HG03457 (cell line): ENCODE data around the gene C9orf50.
"Not testable (repeated sequence)": the region's sequence is repeated elsewhere in the genome, so short reads cannot be mapped to it uniquely, and the experiment has no call there.

ENCODE experiments used
- ATAC-seq: cut with Tn5 transposase; IDR thresholded peaks from one replicate; pipeline ENCODE4 v1.9.1; 2021; ENCODE audit warnings: moderate number of reproducible peaks; ENCODE audit not compliant: unreplicated experiment

C9orf50 gene, protein sequence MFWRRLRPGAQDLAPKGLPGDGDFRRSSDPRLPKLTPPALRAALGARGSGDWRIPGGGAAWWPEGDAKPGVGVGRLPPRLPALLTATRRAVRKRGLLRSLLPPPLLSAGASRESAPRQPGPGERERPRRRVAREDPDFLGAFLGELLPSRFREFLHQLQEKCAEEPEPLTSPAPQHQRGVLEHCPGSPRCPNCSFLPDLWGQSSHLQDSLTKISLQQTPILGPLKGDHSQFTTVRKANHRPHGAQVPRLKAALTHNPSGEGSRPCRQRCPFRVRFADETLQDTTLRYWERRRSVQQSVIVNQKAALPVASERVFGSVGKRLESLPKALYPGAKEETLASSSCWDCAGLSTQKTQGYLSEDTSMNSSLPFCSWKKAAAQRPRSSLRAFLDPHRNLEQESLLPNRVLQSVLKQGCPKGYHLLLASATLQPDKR

DNA sequence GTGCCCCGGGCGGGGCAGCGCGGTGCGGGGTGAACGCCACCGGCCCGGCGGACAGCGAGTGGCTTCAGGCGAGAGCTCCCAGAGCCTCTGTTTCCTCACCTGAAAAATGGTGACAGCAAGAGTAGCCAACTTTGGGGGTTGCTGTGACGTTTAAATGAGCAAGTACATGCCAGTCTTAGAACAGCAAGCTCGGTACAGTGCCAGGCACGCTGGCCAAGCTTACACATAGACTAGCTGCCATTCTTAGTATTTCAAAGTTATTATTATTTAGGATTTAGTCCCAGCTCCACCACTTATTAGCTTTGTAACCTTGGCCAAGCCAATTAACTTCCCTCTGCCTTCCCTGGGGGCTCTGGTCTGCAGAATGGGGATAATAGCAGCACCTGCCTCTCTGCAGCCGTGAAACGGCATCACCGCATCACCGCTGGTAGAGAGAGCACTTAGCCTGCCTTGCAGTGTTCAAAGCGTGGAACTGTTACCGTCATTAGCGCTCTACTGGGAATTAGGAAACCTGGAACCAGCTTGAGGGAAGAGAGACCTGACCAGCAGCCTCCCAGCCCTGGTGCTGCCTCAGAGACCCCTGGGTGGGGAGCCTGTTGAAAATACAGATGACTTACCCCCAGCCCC lies at the start of gene C9orf50:
C9orf50 (minus strand) TSS at position 433 of the 627 bp plus-strand sequence. CDS start 527 bp downstream, outside the sequence.
- no peak for ATAC-seq

DNA sequence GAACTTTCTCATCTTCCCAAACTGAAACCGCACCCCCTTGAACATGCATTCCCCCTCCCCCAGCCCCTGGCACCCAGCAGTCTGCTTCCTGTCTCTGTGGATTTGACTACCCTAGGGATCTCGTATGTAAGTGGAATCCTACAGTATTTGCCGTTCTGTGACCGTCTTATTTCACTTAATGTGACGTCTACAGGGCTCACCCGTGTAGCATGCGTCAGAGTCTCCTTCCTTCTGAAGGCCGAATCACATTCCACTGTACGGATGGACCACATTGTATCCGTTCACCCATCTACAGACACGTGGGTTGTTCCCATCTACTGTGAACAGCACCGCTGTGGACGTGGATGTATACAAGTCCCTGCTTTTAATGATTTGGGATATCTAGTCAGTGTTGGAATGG lies 49.0 kb upstream of the C9orf50 start:
- ATAC-seq = no peak

DNA sequence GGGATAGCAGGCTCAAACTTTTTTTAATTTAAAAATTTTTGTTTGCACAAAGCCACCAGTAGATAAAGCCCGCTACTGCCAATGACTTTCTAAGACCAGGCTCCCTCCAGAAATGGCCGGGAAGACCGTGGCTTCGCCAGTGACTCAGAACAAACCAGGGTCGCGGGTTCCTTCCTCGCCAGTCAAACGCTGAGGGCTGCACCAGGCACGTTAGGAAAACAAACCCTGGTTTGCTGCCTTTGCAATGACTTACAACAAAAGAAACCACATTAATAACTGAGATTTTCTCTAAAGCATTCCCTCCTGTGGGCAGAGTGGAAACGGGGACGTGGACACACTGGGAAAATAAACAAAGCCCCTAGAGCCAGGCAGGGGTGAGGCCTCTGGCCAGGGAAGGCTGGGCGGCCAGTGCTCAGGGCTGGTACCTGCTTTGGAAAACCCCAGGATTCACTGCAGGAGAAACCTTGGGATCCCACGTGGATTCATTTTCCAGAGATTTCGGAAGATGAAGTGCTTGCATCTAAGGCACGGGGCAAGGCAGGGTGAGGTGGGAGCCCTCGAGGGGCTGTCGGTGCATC lies 48.3 kb upstream of the C9orf50 start:
- ATAC-seq = no peak

DNA sequence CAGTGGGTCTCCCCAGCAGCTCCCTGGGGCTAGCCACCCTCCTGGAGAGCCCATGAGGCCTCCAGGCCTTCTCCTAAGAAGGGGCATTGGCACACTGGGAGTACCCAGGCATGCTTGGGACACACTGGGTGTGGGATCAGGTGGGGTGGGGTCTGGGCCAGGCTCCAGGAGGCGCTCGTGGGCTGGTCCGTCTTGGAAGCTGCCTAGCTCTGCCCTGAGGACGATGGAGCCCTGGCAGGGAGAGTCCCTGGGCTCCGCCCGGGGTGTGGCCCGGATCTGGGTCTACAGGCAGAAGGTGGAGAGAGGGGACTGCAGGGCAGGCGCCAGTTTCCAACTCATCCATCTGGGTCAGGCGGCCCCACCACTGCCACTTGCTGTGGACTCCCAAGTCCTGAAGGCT lies 46.9 kb upstream of the C9orf50 start:
- no peak for ATAC-seq

DNA sequence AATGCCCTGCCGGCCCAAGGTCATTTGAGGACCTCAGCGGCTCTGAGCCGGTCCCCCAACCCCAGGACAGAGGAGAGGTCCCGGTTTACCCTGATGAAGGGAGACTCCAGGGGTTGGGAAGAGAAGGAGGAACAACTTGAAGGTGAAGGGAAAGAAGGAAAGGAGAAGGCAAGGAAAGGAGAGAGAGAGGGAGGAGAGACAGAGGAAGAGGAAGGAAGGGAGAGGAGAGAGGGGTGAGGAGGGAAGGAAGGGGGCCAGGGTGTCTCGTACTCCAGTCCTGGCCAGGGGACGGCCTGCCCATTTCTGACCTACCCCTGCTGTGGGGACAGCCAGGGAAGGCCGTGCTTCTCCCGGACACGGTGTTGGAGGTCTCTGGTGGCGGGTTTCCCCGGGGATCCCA lies 46.5 kb upstream of the C9orf50 start:
- no peak for ATAC-seq

DNA sequence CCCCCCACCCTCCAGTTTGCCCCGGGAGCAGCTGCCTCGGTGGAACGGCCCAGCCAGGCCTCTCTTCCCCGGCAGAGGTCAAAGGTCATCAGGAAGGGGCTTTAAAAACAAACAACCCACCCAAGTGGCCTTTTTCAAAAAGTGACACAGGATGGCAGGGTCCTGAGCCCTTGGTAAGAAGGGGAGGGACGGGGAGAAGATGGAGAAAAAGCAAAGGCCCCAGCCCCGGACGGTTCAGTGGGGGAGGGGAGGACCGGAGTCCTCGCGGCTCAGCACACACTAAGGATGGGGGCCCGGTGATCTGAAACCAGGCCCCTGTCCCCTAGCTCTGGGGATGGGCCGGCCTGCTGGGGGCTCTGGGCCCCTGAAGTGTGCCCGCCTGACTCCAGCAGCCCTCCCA lies 45.7 kb upstream of the C9orf50 start:
- ATAC-seq = no peak

DNA sequence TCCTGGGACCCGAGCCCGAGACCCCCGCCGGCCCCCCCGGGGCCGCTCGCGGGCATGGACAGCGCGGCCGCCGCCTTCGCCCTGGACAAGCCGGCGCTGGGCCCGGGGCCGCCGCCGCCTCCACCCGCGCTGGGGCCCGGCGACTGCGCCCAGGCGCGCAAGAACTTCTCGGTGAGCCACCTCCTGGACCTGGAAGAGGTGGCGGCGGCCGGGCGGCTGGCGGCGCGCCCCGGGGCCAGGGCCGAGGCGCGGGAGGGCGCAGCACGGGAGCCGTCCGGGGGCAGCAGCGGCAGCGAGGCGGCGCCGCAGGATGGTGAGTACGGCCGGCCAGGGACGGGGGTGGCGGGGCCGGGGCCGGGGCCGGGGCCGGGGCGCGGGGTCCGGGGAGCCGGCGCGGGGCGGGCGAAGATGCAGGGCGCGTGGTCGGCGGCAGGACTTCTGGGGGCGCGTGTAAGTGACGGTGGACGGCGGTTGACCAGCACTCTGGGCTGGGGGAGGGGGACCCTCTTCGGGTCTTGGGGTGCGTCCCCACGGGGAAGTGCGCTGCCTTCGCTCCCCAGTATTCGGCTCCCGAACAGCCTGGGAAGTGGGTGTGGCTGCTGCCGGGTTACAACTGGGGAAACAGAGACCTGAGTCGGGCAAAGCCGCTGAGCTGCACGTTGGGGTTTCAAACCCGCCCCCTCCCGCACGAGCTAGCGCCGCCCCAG lies 45.1 kb upstream of the C9orf50 start:
- ATAC-seq = no peak

DNA sequence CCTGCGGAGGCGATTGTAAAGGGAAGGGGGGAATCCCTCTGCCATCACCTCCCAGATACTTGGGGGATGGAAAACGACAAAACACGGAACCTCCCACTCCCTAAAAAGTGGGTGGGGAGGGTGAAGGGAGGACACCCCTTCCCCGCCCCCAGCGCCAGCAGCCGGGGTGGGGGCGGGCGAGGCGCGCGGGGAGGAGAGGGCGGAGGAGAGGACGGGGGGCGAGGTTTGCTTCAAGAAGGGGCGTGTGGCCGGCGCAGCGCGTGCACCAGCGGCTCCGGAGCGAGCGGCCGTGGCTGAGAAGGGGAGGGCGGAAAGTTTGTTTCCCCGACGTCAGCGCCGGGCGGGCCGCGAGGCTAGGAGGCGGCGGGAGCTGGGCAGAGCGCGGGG lies 44.5 kb upstream of the C9orf50 start, which contains the start of gene PRRX2:
PRRX2 (plus strand) TSS at position 259 of the 387 bp plus-strand sequence. CDS start 221 bp downstream, outside the sequence.
- no peak for ATAC-seq

DNA sequence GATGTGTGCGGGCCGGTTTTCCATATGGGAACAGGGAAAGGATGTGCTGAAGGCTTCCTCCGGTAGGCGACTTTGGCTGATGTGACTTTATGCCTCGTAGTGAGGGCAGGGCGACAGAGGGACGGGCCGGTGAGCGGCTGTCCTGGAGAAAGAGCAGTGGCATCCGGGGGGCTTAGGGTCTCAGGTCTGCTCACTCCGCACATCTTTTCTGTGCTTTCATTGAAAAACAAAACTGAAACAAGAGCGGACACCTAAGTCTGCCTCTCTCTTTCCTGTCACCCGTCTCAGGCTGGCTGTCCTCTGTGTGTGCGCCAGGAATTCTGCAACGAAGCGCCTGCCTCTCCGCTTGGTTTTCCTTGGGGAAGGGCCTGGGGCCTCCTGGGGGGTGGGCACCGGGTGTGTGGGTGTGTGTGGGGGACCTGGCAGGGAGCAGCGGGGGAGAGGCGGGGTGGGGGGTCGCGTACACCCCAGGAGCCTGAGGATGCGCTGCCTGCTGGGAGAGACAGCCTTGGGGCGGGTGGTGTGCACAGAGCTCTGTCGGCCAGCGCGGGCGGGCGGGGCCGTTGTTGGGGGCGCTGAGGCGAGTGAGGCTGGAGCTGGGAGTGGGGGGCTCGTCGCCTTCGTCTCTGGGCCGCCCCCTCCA lies 44.0 kb upstream of the C9orf50 start:
- ATAC-seq = no peak

DNA sequence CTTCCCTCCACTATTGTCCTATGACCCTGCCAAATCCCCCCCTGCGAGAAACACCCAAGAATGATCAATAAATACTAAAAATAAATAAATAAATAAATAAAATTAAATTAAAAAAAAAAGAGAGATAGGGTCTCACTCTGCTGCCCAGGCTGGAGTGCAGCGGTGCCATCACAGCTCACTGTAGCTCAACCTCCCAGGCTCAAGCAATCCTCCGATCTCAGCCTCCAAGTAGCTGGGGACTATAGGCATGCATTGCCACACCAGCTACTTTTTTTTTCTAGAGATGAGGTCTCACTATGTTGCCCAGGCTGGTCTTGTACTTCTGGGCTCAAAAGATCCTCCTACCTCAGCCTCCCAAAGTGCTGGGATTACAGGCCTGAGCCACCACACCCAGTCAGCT lies 41.3 kb upstream of the C9orf50 start:
- ATAC-seq = not testable (repeated sequence)

DNA sequence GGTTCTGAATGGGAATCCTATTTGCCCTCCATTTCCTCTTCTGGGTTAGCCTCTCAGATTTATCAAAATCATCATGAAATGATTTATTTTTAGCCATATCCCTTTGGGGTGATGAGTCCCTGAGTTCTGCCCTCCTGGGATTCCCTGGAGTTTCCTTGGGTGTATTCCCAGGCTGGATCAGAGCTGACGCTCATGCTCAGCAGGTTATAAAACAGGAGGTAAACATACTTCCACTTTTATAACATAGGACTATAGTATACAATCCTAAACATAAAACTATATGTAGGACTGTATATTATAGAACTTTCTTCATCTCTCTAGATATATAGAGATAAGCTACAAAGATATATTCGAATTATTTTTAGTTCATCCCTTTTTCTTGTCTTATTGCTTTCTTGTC lies 40.1 kb upstream of the C9orf50 start:
- no peak for ATAC-seq

DNA sequence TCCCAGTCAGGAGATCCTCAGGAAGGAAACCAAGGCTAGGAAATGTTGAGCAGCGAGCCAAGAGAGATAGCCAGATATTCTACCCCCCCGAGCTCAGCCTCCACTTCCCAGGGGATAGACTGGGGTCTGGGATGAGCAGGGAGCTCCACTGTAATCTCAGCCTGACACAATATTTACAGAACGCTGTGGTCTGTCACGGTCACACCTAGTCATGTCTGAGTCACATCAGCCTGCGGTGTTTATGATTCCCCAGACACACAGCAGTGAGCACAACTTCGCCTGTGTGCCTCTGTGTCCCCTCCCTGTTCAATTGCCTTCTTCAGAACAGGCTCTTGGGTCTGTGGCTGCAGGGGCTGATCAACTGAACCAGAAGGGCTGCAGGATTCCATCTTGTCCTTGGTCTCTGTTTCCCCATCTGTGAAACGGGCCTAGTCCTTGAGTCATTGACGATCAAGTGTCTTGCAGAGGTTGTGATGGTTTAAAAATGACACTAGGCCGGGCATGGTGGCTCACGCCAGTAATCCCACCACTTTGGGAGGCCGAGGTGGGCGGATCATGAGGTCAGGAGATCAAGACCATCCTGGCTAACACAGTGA lies 36.0 kb upstream of the C9orf50 start:
- no peak for ATAC-seq

DNA sequence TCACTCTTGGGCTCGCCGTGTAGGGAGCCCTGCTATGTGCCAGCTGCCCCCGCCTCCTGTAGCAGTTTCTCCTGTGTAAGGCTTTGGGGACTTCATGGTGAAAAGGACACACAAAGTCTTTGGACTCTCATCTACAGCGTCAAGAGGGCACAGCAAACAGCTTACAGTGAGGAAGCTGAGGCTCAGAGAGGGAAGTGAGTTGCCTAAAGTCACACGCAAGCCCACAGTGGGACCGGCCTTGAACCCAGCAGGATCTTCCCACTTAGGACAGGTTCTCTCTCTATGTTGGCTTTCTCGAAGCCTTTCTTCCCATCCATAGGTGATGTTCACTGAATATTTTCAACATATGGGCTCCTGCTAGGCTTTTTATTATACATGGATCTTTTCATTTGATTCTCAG lies 34.8 kb upstream of the C9orf50 start:
- no peak for ATAC-seq

DNA sequence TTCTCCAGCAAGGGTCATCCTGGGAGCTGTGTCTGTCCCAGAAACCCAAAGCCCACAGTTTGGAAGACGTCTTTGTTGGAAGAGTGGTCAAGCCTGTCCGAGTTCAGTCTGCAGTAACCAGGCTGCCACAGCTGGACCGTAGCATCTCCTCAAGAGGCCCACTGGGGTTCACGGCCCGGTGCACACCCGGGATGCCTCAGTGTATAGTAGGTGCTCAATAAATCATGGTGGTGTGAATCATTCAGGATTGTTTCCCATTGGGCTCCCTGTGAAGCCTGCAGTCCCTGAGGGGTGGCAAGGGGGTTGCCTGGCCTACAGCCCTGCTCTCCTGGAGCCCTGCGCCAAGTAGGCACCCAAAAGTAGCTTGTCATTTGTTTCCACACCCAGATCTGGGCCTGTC lies 34.3 kb upstream of the C9orf50 start:
- ATAC-seq = no peak

DNA sequence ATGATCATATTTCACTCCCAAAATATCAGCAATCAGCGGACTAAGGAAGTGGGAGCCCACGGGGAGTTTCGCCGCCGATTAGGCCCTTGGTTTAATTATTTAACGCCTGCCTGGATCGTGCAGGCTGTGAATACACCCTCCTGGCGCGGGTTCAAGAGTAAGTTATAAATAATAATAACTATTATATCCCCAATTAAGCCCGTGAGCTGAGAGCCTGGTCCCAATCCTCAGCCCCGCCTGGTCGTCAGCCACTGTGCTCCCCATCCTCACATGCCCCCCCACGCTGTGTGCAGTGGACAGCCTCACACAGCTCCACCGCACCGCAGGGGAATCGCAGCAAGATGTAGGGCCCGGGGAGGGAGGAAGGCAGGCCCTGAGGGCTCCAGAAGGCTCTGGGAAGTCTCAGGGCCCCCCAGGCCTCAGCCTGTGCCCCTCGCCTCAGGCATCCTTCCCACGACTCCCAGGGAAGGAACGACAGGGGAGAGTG lies 33.7 kb upstream of the C9orf50 start:
- ATAC-seq = no peak

DNA sequence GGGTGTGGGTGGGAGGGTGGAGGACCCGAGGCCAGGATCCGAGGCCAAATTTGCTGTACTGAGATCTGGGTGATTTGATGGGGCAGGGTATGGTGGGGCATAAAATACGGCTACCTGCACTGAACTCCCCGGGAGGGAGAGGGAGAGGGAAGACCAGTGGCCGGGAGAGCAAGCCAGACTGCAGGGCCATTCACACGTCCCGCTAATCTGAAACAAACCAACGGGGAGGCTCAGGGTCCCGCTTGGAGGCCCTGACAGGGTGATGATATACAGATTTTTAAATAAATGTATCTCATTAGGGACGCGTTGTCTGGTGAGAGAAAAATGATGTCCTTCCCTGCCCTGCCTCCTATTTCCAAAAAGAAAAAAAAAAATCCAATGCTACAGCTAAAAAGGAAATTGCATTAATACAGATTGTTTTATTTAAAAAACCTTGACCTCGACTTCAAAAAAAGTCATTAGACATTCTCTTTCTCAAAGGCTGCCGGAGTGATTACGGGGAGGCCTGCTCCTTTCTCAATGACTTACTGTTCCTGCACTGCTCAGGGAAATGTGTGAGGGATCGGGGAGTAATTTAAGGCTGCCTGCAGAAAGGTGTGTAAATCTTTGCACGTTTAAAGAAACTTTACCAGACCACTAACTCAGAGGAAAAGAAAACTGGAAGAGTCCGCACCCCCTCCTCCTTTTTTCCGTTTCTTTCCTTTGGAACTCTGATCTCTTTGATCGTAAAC lies 33.1 kb upstream of the C9orf50 start:
- no peak for ATAC-seq

DNA sequence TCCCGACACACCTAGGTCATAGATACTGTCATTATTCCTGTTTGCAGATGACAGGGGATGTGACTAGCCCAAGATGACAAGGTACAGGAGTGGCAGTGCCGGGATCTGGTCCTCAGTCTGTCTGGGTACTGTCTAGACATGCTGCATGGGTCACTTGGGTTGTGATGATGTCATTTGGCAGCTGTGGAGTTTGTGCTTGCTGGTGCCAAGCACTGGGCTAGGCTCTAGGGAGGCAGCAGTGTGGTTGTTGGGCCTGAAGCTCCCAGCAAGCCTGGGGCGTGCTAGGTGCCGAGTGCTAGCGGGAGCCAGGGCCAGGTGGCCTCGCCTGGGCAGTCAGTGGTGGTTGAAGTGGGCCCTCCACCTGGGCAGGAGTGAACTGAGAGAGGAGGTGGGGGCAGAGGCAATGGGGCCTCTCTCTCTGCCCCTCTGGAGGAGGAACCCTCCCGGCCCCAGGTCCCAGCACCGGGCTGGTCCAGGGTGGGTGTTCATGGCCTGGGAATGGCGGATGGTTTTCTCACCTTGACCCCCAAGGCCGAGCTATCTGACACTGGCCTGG lies 29.9 kb upstream of the C9orf50 start:
- ATAC-seq = no peak

DNA sequence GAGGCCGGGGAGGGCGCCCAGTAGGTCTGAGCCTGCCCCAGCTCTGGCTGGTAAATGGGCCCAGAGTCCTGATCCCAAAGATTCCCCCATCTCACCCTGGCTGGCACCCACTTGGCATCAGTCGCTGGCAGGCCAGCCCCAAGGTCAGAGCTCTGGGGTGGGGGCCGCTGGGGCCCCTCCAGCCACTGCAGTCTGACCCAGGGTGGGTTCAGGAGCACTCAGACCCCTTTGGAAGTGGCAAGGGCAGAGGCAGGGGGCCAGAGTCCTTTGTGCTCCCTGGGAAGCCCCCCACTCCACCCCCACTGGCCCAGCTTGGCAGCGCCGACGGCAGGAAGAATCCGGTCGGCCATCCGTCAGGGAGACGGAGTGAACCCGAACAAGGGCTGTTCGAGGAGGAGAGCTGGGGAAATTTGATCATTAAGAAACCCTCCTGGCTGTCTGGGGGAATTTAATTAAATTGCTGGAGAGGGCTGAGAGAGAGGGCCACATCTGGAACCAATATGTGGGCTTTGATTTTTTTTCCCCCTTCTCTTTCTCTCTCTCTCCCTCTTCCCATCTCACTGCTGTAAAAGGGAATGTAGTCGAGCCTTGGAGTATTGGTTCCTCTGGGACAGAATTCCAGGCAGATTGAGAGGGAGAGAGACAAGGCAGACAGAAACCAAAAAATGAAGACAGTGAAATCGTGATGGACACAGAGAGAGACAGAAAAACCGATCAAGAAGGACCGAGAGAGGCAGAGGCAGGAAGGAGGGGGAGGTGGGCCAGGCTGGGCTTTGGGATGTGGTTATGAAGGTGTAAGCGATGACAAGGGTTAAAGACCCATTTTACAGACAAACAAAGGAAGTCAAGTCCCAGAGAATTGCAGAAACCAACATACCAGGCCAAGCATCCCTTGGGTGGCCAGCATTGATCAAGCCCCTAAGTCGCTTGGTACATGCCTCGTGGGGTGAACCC lies 29.1 kb upstream of the C9orf50 start:
- no peak for ATAC-seq
